PC-9 (cell line): ENCODE results near the gene AKR7A3. TPM values are rescaled to one million over a fixed set of nuclear protein-coding genes. Genes with fewer than 3 reads are reported as not detected.

ENCODE experiments used
- BruUV-seq: library from RNA; stranded (reverse); fragments of 400-500 nt; replicated peaks from 2 replicates; lab custom pipeline; 2021; lab: Mats Ljungman, UMichigan
- CTCF ChIA-PET: fragments of 300-600 bp; sonication (Branson Sonifier 250); formaldehyde crosslinking; loops from one replicate; lab custom pipeline; 2022; ENCODE audit warnings: antibody characterized with exemption; lab: Charles Lee
- POLR2A ChIA-PET: fragments of 300-600 bp; sonication (Branson Sonifier 250); formaldehyde crosslinking; loops from one replicate; lab custom pipeline; 2022; ENCODE audit warnings: antibody characterized with exemption; ENCODE audit not compliant: unreplicated experiment; lab: Charles Lee
- DNase-seq, 2 experiments: peaks; one replicate each; pipeline versions ENCODE4 v3.0.0 to v3.0.0-alpha.2; 2015 to 2022; ENCODE audit warnings: mixed read lengths in 1 of 2
- H2AFZ ChIP-seq: fragments of 200-600 bp; sonication (generic); 2 replicates; pipeline ENCODE4 v1.8.1; 2017; ENCODE audit warnings: antibody characterized with exemption
- H3F3A ChIP-seq: fragments of 200-600 bp; sonication (generic); 2 replicates; pipeline ENCODE4 v1.8.1; 2017; ENCODE audit warnings: antibody characterized with exemption, mild to moderate bottlenecking, low read depth; ENCODE audit not compliant: insufficient read depth
- H3K27ac ChIP-seq: fragments of 200-600 bp; sonication (generic); 2 replicates; pipeline ENCODE4 v1.6.1; 2016; ENCODE audit warnings: mixed run types
- H3K27me3 ChIP-seq: fragments of 200-600 bp; sonication (generic); 2 replicates; pipeline ENCODE4 v1.6.1; 2016; ENCODE audit warnings: low read depth, mixed run types; ENCODE audit not compliant: insufficient read depth
- H3K36me3 ChIP-seq: fragments of 200-600 bp; sonication (generic); 2 replicates; pipeline ENCODE4 v1.6.1; 2016; ENCODE audit warnings: low read depth, mixed run types
- H3K4me1 ChIP-seq: fragments of 200-600 bp; sonication (generic); replicated peaks from 2 replicates; pipeline ENCODE4 v1.6.1; 2016; ENCODE audit warnings: mixed run types; ENCODE audit not compliant: insufficient read depth
- H3K4me2 ChIP-seq: fragments of 200-600 bp; sonication (generic); 2 replicates; pipeline ENCODE4 v1.6.1; 2017; ENCODE audit warnings: mixed run types
- H3K4me3 ChIP-seq: fragments of 200-600 bp; sonication (generic); 2 replicates; pipeline ENCODE4 v1.6.1; 2016; ENCODE audit warnings: mixed run types
- H3K79me2 ChIP-seq: fragments of 200-600 bp; sonication (generic); 2 replicates; pipeline ENCODE4 v1.6.1; 2017; ENCODE audit warnings: low read depth, mixed run types
- H3K9me2 ChIP-seq: fragments of 200-600 bp; sonication (generic); 2 replicates; pipeline ENCODE4 v1.8.1; 2017; ENCODE audit warnings: mild to moderate bottlenecking; ENCODE audit not compliant: insufficient read depth
- H3K9me3 ChIP-seq: fragments of 200-600 bp; sonication (generic); 2 replicates; pipeline ENCODE4 v1.8.1; 2016; ENCODE audit warnings: low read depth; ENCODE audit not compliant: insufficient read depth
- H4K20me1 ChIP-seq: fragments of 200-600 bp; sonication (generic); 2 replicates; pipeline ENCODE4 v1.8.1; 2017; ENCODE audit not compliant: insufficient read depth
- CTCF ChIP-seq: fragments of 200-600 bp; sonication (generic); conservative IDR thresholded peaks from 2 replicates; pipeline ENCODE4 v1.6.1; 2017; ENCODE audit warnings: mixed run types, antibody characterized with exemption, mild to moderate bottlenecking, moderate library complexity
- EZH2 ChIP-seq: fragments of 200-600 bp; sonication (generic); IDR thresholded peaks from 2 replicates; pipeline ENCODE4 v1.8.0; 2017; ENCODE audit warnings: antibody characterized with exemption, low read depth
- intact Hi-C: fragments of 100-400 bp; cut with micrococcal nuclease; formaldehyde crosslinking; loops from one replicate; pipeline ENCODE4 v1.10.0; 2022; ENCODE audit not compliant: unreplicated experiment
- total RNA-seq: library from RNA; stranded (reverse); gene quantifications from 2 replicates; pipeline ENCODE4 v1.2.3, GENCODE V29; 2021

The AKR7A3 gene
- total RNA-seq, 1 experiment from 2014 or later, result 1.9 TPM

GRCh38 chr1:19325368-19325957 is 36.9 kb upstream of the AKR7A3 start:
- no peaks in the 10 kb centered on the region for H4K20me1 ChIP-seq
- no peaks in the 10 kb centered on the region for H3K9me2 ChIP-seq
- ChIA-PET CTCF (no interaction called here), POLR2A (no interaction called here)
- no peaks in the 10 kb centered on the region for H3K79me2 ChIP-seq
- no peak overlapping the region for H2AFZ ChIP-seq
- no peaks in the 10 kb centered on the region for H3K9me3 ChIP-seq
- H3K4me1 ChIP-seq, result no peaks in the 10 kb centered on the region
- H3K27me3 ChIP-seq, result no peaks in the 10 kb centered on the region
- H3K27ac ChIP-seq, result no peak overlapping the region
- no peak for TF ChIP-seq EZH2
- TF ChIP-seq CTCF, result no peak
- H3F3A ChIP-seq, result no peaks in the 10 kb centered on the region
- H3K36me3 ChIP-seq, result no peaks in the 10 kb centered on the region
- no peak overlapping the region for H3K4me2 ChIP-seq
- no peak overlapping the region for H3K4me3 ChIP-seq
- intact Hi-C loops, result no loop called here
- BruUV-seq, result no TSS peak
- DNase-seq, result no peak

- Histone ChIP-seq H3K27ac (no peak overlapping the region), H2AFZ (no peak overlapping the region), H3K4me1 (no peaks in the 10 kb centered on the region), H3K9me2 (no peaks in the 10 kb centered on the region), H3K79me2 (no peaks in the 10 kb centered on the region), H3F3A (no peaks in the 10 kb centered on the region), H4K20me1 (no peaks in the 10 kb centered on the region), H3K4me3 (no peak overlapping the region), H3K9me3 (no peaks in the 10 kb centered on the region), H3K27me3 (no peaks in the 10 kb centered on the region), H3K36me3 (no peaks in the 10 kb centered on the region), H3K4me2 (no peak overlapping the region)
- no peak for DNase-seq
- intact Hi-C loops, result no loop called here
- CTCF ChIA-PET, result no interaction called here
- BruUV-seq, result no TSS peak
- POLR2A ChIA-PET, result no interaction called here
- TF ChIP-seq EZH2, result no peak
- TF ChIP-seq CTCF, result no peak
Measured at GRCh38 chr1:19324665-19324990, 36.1 kb upstream of the AKR7A3 start.

- H3K27me3 ChIP-seq, result no peaks in the 10 kb centered on the region
- no TSS peak for BruUV-seq
- intact Hi-C loops, result no loop called here
- no peak for DNase-seq
- H3K27ac ChIP-seq, result no peak overlapping the region
- ChIA-PET POLR2A (no interaction called here), CTCF (no interaction called here)
- H3K4me1 ChIP-seq, result no peaks in the 10 kb centered on the region
- H3K4me3 ChIP-seq, result no peak overlapping the region
- no peaks in the 10 kb centered on the region for H4K20me1 ChIP-seq
- no peak overlapping the region for H2AFZ ChIP-seq
- H3K4me2 ChIP-seq, result no peak overlapping the region
- H3K9me3 ChIP-seq, result no peaks in the 10 kb centered on the region
- H3K79me2 ChIP-seq, result no peaks in the 10 kb centered on the region
- no peak for TF ChIP-seq EZH2
- TF ChIP-seq CTCF, result no peak
- H3K9me2 ChIP-seq, result no peaks in the 10 kb centered on the region
- H3F3A ChIP-seq, result no peaks in the 10 kb centered on the region
- H3K36me3 ChIP-seq, result no peaks in the 10 kb centered on the region
Measured at GRCh38 chr1:19323987-19324664, 35.6 kb upstream of the AKR7A3 start.
